Measurements from ENCODE around the gene TMEM88. TPM values are rescaled to one million over a fixed set of nuclear protein-coding genes. Genes with fewer than 3 reads are reported as not detected.

Gene TMEM88
- total RNA-seq, 2 experiments from 2014 or later = 0.78 to 1.5 TPM

- Mint-ChIP-seq H3K27me3 (no peaks in the 10 kb centered on the region), H3K9me3 (no peaks in the 10 kb centered on the region), H3K4me1 (peaks cover 41% of the 10 kb centered on the region), H3K4me3 (no peak overlapping the region), H3K36me3 (ENCODE audit: low read depth) (peaks cover 5% of the 10 kb centered on the region), H3K27ac (no peak overlapping the region)
- POLR2A ChIA-PET = interaction anchor here (0.7 kb wide), 1 partner anchor 10 kb away, joined by 3 read pairs; no protein-coding TSS in a partner anchor
- DNase-seq = no peak
- CTCF ChIA-PET = no interaction called here
Measured at GRCh38 chr17:7848131-7848579, 6.7 kb upstream of the TMEM88 start.

DNA sequence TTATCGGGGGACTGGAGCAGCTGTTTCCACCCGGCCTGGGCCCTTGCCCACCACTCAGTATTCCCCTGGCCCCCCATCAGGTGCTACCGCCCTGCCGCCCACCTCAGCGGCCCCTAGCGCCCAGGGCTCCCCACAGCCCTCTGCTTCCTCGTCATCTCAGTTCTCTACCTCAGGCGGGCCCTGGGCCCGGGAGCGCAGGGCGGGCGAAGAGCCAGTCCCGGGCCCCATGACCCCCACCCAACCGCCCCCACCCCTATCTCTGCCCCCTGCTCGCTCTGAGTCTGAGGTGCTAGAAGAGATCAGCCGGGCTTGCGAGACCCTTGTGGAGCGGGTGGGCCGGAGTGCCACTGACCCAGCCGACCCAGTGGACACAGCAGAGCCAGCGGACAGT lies 6.1 kb upstream of the TMEM88 start:
- H3K36me3 Mint-ChIP-seq (ENCODE audit: low read depth) = peaks cover 3% of the 10 kb centered on the region
- no peaks in the 10 kb centered on the region for H3K9me3 Mint-ChIP-seq
- DNase-seq = no peak
- ChIA-PET POLR2A (interaction anchor here (1.2 to 4.0 kb wide), 2 partner anchors 12 to 105 kb away, joined by 3 to 30 read pairs; partner anchors contain the start of gene KDM6B), CTCF (interaction anchor here (0.6 kb wide), 1 partner anchor 132 kb away, joined by 3 read pairs; no protein-coding TSS in a partner anchor)
- H3K27ac Mint-ChIP-seq = no peak overlapping the region
- no peaks in the 10 kb centered on the region for H3K27me3 Mint-ChIP-seq
- peaks cover 41% of the 10 kb centered on the region for H3K4me1 Mint-ChIP-seq
- H3K4me3 Mint-ChIP-seq = no peak overlapping the region

- H3K36me3 Mint-ChIP-seq (ENCODE audit: low read depth) = peaks cover 2% of the 10 kb centered on the region
- H3K4me1 Mint-ChIP-seq = peaks cover 43% of the 10 kb centered on the region
- no peak overlapping the region for H3K4me3 Mint-ChIP-seq
- no peaks in the 10 kb centered on the region for H3K9me3 Mint-ChIP-seq
- CTCF ChIA-PET = interaction anchor here (0.6 to 2.7 kb wide), 2 partner anchors 15 to 132 kb away, joined by 3 to 34 read pairs; partner anchors contain the start of gene KDM6B
- no peaks in the 10 kb centered on the region for H3K27me3 Mint-ChIP-seq
- H3K27ac Mint-ChIP-seq = no peak overlapping the region
- POLR2A ChIA-PET = interaction anchor here (1.2 to 4.0 kb wide), 2 partner anchors 13 to 105 kb away, joined by 3 to 30 read pairs; partner anchors contain the start of gene KDM6B
- DNase-seq = no peak
Measured at GRCh38 chr17:7849130-7849750, 5.6 kb upstream of the TMEM88 start.

DNA sequence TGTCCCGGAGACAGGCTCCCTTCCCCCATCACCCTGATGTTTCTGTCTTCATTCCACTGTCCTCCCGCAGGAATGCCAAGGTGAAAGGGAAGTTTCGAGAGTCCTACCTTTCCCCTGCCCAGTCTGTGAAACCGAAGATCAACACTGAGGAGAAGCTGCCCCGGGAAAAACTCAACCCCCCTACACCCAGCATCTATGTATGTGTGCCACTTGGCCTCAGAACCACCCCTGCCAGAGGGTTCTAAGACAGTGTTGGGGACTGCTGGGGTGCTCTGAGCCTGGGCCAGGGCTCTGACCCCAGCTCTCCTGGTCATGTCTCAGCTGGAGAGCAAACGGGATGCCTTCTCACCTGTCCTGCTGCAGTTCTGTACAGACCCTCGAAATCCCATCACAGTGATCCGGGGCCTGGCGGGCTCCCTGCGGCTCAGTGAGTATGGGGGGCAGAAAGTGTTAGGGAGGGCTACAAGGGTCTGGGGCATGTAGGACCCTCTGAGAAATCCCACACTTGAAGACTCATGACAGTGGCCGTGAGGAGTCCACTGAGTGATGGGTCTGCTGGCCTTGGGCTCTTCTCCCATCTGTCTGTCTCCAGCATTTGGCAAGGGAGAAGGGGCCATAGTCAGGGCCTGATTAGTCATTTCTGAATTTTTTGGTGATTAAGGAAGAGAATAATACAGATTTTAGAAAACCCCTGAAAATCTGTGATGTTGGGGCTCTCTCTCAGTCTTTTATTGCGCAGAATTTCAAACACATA lies 4.9 kb upstream of the TMEM88 start:
- no peaks in the 10 kb centered on the region for H3K27me3 Mint-ChIP-seq
- H3K27ac Mint-ChIP-seq = no peak overlapping the region
- no peaks in the 10 kb centered on the region for H3K9me3 Mint-ChIP-seq
- peaks cover 42% of the 10 kb centered on the region for H3K4me1 Mint-ChIP-seq
- DNase-seq = no peak
- H3K36me3 Mint-ChIP-seq (ENCODE audit: low read depth) = peaks cover 2% of the 10 kb centered on the region
- CTCF ChIA-PET = interaction anchor here (0.7 to 2.7 kb wide), 3 partner anchors 9 to 140 kb away, joined by 4 to 34 read pairs (median 14); partner anchors contain the start of gene KDM6B
- POLR2A ChIA-PET = interaction anchor here (1.2 to 4.0 kb wide), 4 partner anchors 9 to 323 kb away, joined by 3 to 30 read pairs (median 5); partner anchors contain the start of gene KDM6B
- no peak overlapping the region for H3K4me3 Mint-ChIP-seq

DNA sequence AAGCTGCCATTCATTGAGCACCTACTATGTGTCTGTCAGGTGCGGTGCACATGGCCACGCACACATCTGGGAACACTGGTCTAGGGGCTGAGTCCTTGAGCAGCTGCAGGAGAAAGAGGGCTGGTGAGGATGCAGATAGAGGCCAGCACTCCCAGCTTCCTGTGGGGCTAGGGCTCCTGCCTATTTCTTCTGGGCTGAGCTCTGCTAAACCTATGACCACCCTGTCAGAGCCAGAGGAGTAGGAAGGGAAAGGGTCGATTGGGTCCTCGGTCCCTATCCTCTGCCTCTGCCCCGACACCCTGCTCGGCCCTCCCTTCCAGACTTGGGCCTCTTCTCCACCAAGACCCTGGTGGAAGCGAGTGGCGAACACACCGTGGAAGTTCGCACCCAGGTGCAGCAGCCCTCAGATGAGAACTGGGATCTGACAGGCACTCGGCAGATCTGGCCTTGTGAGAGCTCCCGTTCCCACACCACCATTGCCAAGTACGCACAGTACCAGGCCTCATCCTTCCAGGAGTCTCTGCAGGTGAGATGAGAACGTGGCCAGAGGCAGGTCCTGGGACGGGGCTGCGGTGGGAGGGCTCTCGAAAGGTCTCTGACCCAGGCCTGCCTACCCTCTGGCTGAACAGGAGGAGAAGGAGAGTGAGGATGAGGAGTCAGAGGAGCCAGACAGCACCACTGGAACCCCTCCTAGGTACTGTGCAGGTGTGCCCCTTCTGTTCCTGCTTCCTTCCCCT lies 4.0 kb upstream of the TMEM88 start:
- DNase-seq = no peak
- Mint-ChIP-seq H3K36me3 (ENCODE audit: low read depth) (peaks cover 5% of the 10 kb centered on the region), H3K4me1 (peaks cover 36% of the 10 kb centered on the region), H3K27ac (peak overlapping the region; percentile 47), H3K9me3 (no peaks in the 10 kb centered on the region), H3K4me3 (peak overlapping the region; percentile 75), H3K27me3 (no peaks in the 10 kb centered on the region)
- ChIA-PET POLR2A (interaction anchor here (0.8 to 4.0 kb wide), 6 partner anchors 7 to 323 kb away, joined by 3 to 30 read pairs (median 4); partner anchors contain the start of gene KDM6B), CTCF (interaction anchor here (0.7 to 2.7 kb wide), 7 partner anchors 10 to 164 kb away, joined by 3 to 34 read pairs (median 7); partner anchors contain the start of genes KDM6B and TP53)

GRCh38 chr17:7851438-7852261 lies 3.2 kb upstream of the TMEM88 start:
- ChIA-PET CTCF (interaction anchor here (1.0 to 2.7 kb wide), 6 partner anchors 10 to 164 kb away, joined by 3 to 34 read pairs (median 7); partner anchors contain the start of genes KDM6B and TP53), POLR2A (interaction anchor here (0.8 to 4.0 kb wide), 6 partner anchors 8 to 322 kb away, joined by 3 to 30 read pairs (median 4); partner anchors contain the start of gene KDM6B)
- Mint-ChIP-seq H3K4me1 (peaks cover 36% of the 10 kb centered on the region), H3K9me3 (no peaks in the 10 kb centered on the region), H3K27ac (peak overlapping the region; percentile 47), H3K4me3 (peak overlapping the region; percentile 75), H3K36me3 (ENCODE audit: low read depth) (peaks cover 6% of the 10 kb centered on the region), H3K27me3 (no peaks in the 10 kb centered on the region)
- peak; percentile 95 for DNase-seq

- no peaks in the 10 kb centered on the region for H3K9me3 Mint-ChIP-seq
- no peak overlapping the region for H3K27ac Mint-ChIP-seq
- ChIA-PET CTCF (interaction anchor here (1.6 to 2.7 kb wide), 2 partner anchors 18 to 27 kb away, joined by 7 to 34 read pairs; partner anchors contain the start of gene KDM6B), POLR2A (interaction anchor here (4.0 kb wide), 1 partner anchor 16 kb away, joined by 30 read pairs; the partner anchor contains the start of gene KDM6B)
- peak; percentile 17 for DNase-seq
- peaks cover 6% of the 10 kb centered on the region for H3K36me3 Mint-ChIP-seq (ENCODE audit: low read depth)
- H3K4me3 Mint-ChIP-seq = no peak overlapping the region
- H3K27me3 Mint-ChIP-seq = no peaks in the 10 kb centered on the region
- H3K4me1 Mint-ChIP-seq = peaks cover 34% of the 10 kb centered on the region
Measured at GRCh38 chr17:7852262-7852670, 2.6 kb upstream of the TMEM88 start.

GRCh38 chr17:7852919-7853690 lies 1.8 kb upstream of the TMEM88 start:
- H3K4me3 Mint-ChIP-seq = no peak overlapping the region
- DNase-seq = peak; percentile 15
- H3K27ac Mint-ChIP-seq = no peak overlapping the region
- H3K27me3 Mint-ChIP-seq = no peaks in the 10 kb centered on the region
- no peaks in the 10 kb centered on the region for H3K9me3 Mint-ChIP-seq
- peaks cover 34% of the 10 kb centered on the region for H3K4me1 Mint-ChIP-seq
- ChIA-PET POLR2A (interaction anchor here (1.3 kb wide), 1 partner anchor 20 kb away, joined by 5 read pairs; no protein-coding TSS in a partner anchor), CTCF (no interaction called here)
- peaks cover 6% of the 10 kb centered on the region for H3K36me3 Mint-ChIP-seq (ENCODE audit: low read depth)

GRCh38 chr17:7853691-7854038 lies 1.2 kb upstream of the TMEM88 start:
- ChIA-PET POLR2A (interaction anchor here (1.3 kb wide), 1 partner anchor 21 kb away, joined by 5 read pairs; no protein-coding TSS in a partner anchor), CTCF (no interaction called here)
- no peak for DNase-seq
- no peaks in the 10 kb centered on the region for H3K27me3 Mint-ChIP-seq
- H3K4me1 Mint-ChIP-seq = peaks cover 33% of the 10 kb centered on the region
- no peak overlapping the region for H3K27ac Mint-ChIP-seq
- no peaks in the 10 kb centered on the region for H3K9me3 Mint-ChIP-seq
- peaks cover 6% of the 10 kb centered on the region for H3K36me3 Mint-ChIP-seq (ENCODE audit: low read depth)
- no peak overlapping the region for H3K4me3 Mint-ChIP-seq

DNA sequence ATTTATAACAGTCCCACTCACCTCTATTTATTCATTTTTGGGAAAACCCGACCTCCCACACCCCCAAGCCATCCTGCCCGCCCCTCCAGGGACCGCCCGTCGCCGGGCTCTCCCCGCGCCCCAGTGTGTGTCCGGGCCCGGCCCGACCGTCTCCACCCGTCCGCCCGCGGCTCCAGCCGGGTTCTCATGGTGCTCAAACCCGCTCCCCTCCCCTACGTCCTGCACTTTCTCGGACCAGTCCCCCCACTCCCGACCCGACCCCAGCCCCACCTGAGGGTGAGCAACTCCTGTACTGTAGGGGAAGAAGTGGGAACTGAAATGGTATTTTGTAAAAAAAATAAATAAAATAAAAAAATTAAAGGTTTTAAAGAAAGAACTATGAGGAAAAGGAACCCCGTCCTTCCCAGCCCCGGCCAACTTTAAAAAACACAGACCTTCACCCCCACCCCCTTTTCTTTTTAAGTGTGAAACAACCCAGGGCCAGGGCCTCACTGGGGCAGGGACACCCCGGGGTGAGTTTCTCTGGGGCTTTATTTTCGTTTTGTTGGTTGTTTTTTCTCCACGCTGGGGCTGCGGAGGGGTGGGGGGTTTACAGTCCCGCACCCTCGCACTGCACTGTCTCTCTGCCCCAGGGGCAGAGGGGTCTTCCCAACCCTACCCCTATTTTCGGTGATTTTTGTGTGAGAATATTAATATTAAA lies 638 bp upstream of the TMEM88 start:
- peak; percentile 16 for DNase-seq
- ChIA-PET CTCF (no interaction called here), POLR2A (interaction anchor here (1.3 kb wide), 1 partner anchor 21 kb away, joined by 5 read pairs; no protein-coding TSS in a partner anchor)
- Mint-ChIP-seq H3K27ac (no peak overlapping the region), H3K36me3 (ENCODE audit: low read depth) (peaks cover 6% of the 10 kb centered on the region), H3K27me3 (no peaks in the 10 kb centered on the region), H3K4me1 (peaks cover 33% of the 10 kb centered on the region), H3K9me3 (no peaks in the 10 kb centered on the region), H3K4me3 (no peak overlapping the region)

DNA sequence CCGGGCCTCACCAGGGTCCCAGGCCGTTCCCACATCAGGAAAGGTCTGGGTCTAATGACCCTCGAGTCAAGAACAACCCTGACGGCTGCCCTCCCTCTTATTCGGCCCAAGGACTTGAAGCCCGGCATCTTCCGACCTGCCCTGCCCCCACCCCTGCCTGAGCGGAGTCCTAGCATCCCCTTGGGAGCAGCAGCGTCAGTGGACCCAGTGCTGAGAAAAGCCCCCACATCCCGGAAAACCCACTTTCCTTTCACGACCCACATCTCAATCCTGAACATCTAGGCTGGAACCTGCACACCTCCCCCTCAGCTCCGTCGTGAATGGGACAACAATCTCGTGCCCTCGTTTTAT lies 769 bp downstream of the TMEM88 start:
- CTCF ChIA-PET = interaction anchor here (2.3 kb wide), 1 partner anchor 21 kb away, joined by 24 read pairs; the partner anchor contains the start of gene KDM6B
- no peak overlapping the region for H3K27ac Mint-ChIP-seq
- POLR2A ChIA-PET = interaction anchor here (0.6 to 3.1 kb wide), 6 partner anchors 10 to 77 kb away, joined by 3 to 32 read pairs (median 18); partner anchors contain the start of genes CNTROB and KDM6B
- DNase-seq = peak; percentile 16
- no peaks in the 10 kb centered on the region for H3K9me3 Mint-ChIP-seq
- H3K36me3 Mint-ChIP-seq (ENCODE audit: low read depth) = peaks cover 6% of the 10 kb centered on the region
- H3K4me3 Mint-ChIP-seq = no peak overlapping the region
- H3K4me1 Mint-ChIP-seq = peaks cover 23% of the 10 kb centered on the region
- H3K27me3 Mint-ChIP-seq = no peaks in the 10 kb centered on the region

All from activated CD4-positive, alpha-beta memory T cell treated with anti-CD3 and anti-CD28 coated beads, Interleukin-2, amount 10 ng/mL, durations not matched to agents 7 days and 5 days (primary cell).